Fibroblast of skin of right quadriceps (primary cell): Measurements from ENCODE around the gene ZNF185.

ENCODE experiments used
- DNase-seq: peaks from one replicate; pipeline ENCODE4 v3.0.0-alpha.2; 2013

ZNF185 gene

DNA sequence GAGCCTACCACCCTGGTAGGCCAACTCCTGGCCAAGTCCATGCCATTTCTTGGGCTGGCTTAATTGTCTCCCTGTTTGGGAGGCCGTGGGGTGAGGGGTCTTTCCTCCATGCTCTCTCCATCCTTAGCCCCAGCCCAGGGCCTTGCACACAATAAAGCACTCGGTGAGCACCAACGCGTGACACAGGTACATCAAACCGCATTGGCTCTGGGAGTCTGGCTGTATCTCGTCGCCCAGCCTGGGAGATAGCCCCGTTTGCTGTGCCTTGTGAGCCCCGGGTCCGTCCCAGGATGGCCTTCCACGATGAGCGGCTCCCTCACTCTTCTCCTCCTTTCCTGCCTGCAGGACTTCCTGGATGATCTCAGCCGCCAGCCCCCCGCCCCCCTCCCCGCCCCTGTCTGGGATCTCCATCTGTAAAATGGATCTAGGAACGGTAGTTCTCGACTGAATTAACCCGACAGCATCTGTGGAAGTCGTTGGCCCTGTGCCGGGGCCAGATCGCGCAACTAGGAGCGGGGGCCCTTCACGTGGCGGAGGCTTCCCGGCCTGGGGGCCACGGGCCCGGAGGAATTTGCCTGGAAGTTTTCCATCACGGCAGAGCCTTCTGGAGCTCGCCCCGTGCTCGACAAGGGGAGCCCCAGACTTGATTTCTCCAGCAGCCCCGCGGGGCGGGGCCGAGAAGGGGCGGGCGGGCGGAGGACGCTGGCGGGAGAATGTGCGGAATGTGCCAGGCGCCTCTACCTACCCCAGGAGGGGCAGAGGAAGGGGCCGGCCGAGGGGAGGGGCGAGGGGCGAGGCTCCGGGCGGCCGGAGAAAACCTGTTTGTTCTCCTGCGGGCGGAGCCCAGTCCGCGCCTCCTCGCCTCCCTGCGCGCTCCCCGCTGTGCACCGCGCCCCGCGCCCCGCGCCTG is at the start of gene ZNF185:
ZNF185 (plus strand) TSS at position 846 of the 910 bp plus-strand sequence. CDS start 16,423 bp downstream, outside the sequence.
- DNase-seq, result peak; percentile 45

- DNase-seq, result no peak
Measured at GRCh38 chrX:152850465-152850864, 47.4 kb upstream of the ZNF185 start.

- DNase-seq, result no peak
Measured at GRCh38 chrX:152853986-152854385, 43.9 kb upstream of the ZNF185 start.

GRCh38 chrX:152861116-152861515 is 36.8 kb upstream of the ZNF185 start:
- DNase-seq, result no peak

- DNase-seq, result no peak
Measured at GRCh38 chrX:152861826-152862225, 36.0 kb upstream of the ZNF185 start.

DNA sequence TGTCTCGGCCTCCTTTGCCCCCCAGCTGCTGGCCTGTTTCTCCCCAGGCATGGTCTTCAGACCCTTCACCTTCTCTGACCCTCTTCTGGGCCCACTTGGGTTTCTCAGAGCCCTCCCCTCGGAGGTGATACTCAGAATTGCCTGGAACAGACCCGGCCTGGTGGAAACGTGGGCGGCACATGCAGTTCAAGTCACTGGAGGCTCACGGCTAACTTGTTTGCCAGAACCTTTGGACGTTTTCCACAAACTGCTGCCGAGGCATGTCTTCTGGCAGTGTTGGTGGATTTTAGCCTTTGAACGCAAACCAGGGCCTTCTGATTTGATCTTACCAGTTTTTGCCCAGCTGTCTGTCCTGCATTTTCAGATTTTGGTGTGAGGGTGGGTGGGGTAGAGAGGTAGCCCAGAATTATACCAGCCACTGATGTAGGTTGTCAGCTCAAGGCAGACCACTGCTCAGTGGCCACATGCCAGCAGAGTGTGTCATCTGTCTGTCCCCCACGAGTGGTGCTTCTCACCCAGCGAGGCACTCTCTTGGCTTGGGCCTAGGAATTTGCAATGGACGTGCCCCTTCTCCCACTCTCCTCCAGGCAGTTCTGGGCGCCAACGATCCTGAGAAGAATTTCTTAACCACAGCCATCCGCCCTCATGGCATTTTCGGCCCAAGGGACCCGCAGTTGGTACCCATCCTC is 32.5 kb upstream of the ZNF185 start:
- no peak for DNase-seq

DNA sequence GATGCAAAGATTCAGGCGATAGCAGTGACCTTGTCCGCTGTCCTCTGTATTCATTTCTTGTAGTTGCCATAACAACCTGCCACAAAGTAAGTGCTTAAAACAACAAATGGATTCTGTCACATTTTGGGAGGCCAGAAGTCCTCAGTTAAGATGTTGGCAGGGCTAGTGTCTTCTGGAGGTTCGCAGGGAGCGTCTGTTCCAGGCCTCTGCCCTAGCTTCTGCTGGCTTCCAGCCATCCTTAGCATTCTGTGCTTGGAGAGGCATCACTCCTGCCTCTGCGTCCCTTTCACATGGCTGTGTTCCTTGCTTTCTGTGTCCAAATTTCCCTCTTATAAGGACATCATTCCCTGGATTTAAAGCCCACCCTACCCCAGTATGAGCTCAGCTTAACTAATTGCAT is 31.5 kb upstream of the ZNF185 start:
- DNase-seq, result no peak

GRCh38 chrX:152869972-152870371 is 27.9 kb upstream of the ZNF185 start:
- DNase-seq, result no peak

GRCh38 chrX:152871260-152871659 is 26.6 kb upstream of the ZNF185 start:
- no peak for DNase-seq

GRCh38 chrX:152872522-152872921 is 25.3 kb upstream of the ZNF185 start:
- DNase-seq, result no peak

GRCh38 chrX:152873361-152873760 is 24.5 kb upstream of the ZNF185 start:
- no peak for DNase-seq

- no peak for DNase-seq
Measured at GRCh38 chrX:152876931-152877840, 20.7 kb upstream of the ZNF185 start.

- no peak for DNase-seq
Measured at GRCh38 chrX:152878976-152879755, 18.7 kb upstream of the ZNF185 start.

- no peak for DNase-seq
Measured at GRCh38 chrX:152881289-152881688, 16.6 kb upstream of the ZNF185 start.

DNA sequence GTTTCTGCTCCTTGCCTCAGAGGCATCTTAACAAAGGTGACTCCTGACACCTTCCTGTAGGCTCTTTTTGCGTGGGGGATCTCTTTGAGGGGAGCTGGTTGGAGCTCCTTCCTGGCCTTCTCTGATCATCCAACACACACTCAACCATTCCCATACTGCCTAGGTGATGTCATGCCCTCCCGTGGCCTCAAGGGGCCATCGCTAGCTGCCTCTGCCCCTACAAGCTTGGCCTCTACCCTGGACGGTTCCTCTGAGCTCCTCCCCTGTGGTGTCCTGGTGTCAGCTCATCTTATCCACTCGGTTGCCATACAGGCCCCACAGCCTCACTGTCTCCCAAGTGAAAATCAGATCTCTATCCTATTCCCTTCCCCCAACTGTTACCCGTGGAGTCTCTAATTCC is 13.7 kb upstream of the ZNF185 start:
- no peak for DNase-seq

DNA sequence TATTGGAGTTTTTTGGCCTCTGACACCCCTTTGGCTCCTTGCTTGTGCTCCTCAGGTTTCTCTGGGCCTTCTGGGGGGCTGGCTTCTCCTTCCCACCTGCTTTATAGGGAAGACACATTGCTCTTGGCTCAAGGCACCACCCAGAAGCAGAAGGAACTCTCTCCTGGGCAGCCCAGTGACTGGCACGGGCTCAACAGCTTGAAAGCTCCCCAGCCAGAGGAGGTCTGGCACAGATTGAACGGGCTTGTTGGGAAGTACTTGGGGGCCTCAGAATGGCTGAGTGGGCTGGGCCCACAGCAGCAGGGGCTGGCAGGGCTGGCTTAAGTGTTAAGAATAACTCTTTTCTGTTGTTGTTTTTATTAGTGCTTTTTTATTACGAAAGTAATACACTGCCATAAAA is 11.2 kb upstream of the ZNF185 start:
- DNase-seq, result no peak

GRCh38 chrX:152892499-152892898 is 5.4 kb upstream of the ZNF185 start:
- no peak for DNase-seq

GRCh38 chrX:152892999-152893891 is 4.6 kb upstream of the ZNF185 start:
- DNase-seq, result no peak

GRCh38 chrX:152893980-152894610 is 3.8 kb upstream of the ZNF185 start:
- DNase-seq, result no peak

- no peak for DNase-seq
Measured at GRCh38 chrX:152895121-152895520, 2.7 kb upstream of the ZNF185 start.
